IMR-90 (cell line): ENCODE results near the gene BRD4. TPM values are rescaled to one million over a fixed set of nuclear protein-coding genes. Genes with fewer than 3 reads are reported as not detected.

Experiments used
- ATAC-seq: fragments of 200-7000 bp; cut with Tn5 transposase; 2 replicates; pipeline ENCODE4 v1.9.1; 2020; ENCODE audit warnings: low read depth, mild to moderate bottlenecking, moderate library complexity
- BruUV-seq: library from RNA; stranded (reverse); fragments of 400-500 nt; replicated peaks from 2 replicates; lab custom pipeline; 2021; lab: Mats Ljungman, UMichigan
- CTCF ChIA-PET: fragments of 300-600 bp; formaldehyde crosslinking; extraction: SDS; loops from one replicate; lab custom pipeline; 2021; ENCODE audit warnings: antibody characterized with exemption; lab: Yijun Ruan, JAX
- POLR2A ChIA-PET: fragments of 300-600 bp; sonication (Branson Sonifier 250); formaldehyde crosslinking; loops from one replicate; lab custom pipeline; 2022; ENCODE audit warnings: antibody characterized with exemption; ENCODE audit not compliant: unreplicated experiment; lab: Charles Lee
- DNase-seq: peaks from one replicate; pipeline ENCODE4 v3.0.0; 2013
- H2AFZ ChIP-seq: replicated peaks from 2 replicates; pipeline ENCODE3; 2013; ENCODE audit warnings: low read length, mild to moderate bottlenecking; ENCODE audit not compliant: poor library complexity
- H2AK5ac ChIP-seq: 2 replicates; pipeline ENCODE4 v1.6.1; 2013; ENCODE audit warnings: low read depth, low read length, inconsistent platforms
- H2AK9ac ChIP-seq: replicated peaks from 2 replicates; pipeline ENCODE3; 2013; ENCODE audit warnings: mild to moderate bottlenecking, low read depth, low read length, moderate library complexity; ENCODE audit not compliant: poor library complexity
- H2BK120ac ChIP-seq: 2 replicates; pipeline ENCODE4 v1.6.1; 2013; ENCODE audit warnings: low read depth, low read length, inconsistent platforms
- H2BK15ac ChIP-seq: 3 replicates; pipeline ENCODE4 v1.6.1; 2013; ENCODE audit warnings: low read depth, low read length, inconsistent platforms
- H2BK20ac ChIP-seq: 2 replicates; pipeline ENCODE4 v1.6.1; 2013; ENCODE audit warnings: low read depth, mild to moderate bottlenecking, inconsistent platforms, low read length, moderate library complexity
- H2BK5ac ChIP-seq: 2 replicates; pipeline ENCODE4 v1.6.1; 2013; ENCODE audit warnings: mild to moderate bottlenecking, low read depth, low read length, inconsistent platforms; ENCODE audit not compliant: poor library complexity, severe bottlenecking
- H3K14ac ChIP-seq: replicated peaks from 2 replicates; pipeline ENCODE4 v1.6.1; 2013; ENCODE audit warnings: low read depth, low read length, inconsistent platforms
- H3K18ac ChIP-seq: 2 replicates; pipeline ENCODE4 v1.6.1; 2013; ENCODE audit warnings: low read depth, low read length, control low read depth
- H3K23ac ChIP-seq: 2 replicates; pipeline ENCODE4 v1.6.1; 2013; ENCODE audit warnings: low read depth, low read length, inconsistent platforms
- H3K27ac ChIP-seq: 2 replicates; pipeline ENCODE4 v1.5.1; 2013; ENCODE audit warnings: mild to moderate bottlenecking, control low read depth, low read length; ENCODE audit not compliant: insufficient read depth
- H3K27me3 ChIP-seq: 2 replicates; pipeline ENCODE4 v1.6.1; 2013; ENCODE audit warnings: low read length; ENCODE audit not compliant: control insufficient read depth, insufficient read depth
- H3K36me3 ChIP-seq: 2 replicates; pipeline ENCODE4 v1.6.1; 2013; ENCODE audit warnings: low read length, mixed read lengths; ENCODE audit not compliant: control insufficient read depth, insufficient read depth
- H3K4ac ChIP-seq: 2 replicates; pipeline ENCODE4 v1.6.1; 2013; ENCODE audit warnings: low read depth, low read length, inconsistent platforms
- H3K4me1 ChIP-seq: 2 replicates; pipeline ENCODE4 v1.6.1; 2013; ENCODE audit warnings: low read length, mixed read lengths; ENCODE audit not compliant: control insufficient read depth, insufficient read depth
- H3K4me2 ChIP-seq: 2 replicates; pipeline ENCODE4 v1.6.1; 2013; ENCODE audit warnings: low read depth, mild to moderate bottlenecking, control low read depth, low read length, moderate library complexity
- H3K4me3 ChIP-seq: 2 replicates; pipeline ENCODE4 v1.5.1; 2013; ENCODE audit warnings: low read depth, mild to moderate bottlenecking, control low read depth, low read length, moderate library complexity; ENCODE audit not compliant: insufficient read depth
- H3K56ac ChIP-seq: 2 replicates; pipeline ENCODE4 v1.6.1; 2013; ENCODE audit warnings: low read length, inconsistent platforms; ENCODE audit not compliant: insufficient read depth; ENCODE audit errors: extremely low read depth
- H3K79me1 ChIP-seq, 2 experiments: 2 replicates each; pipeline ENCODE4 v1.6.1; 2013; ENCODE audit warnings: low read length in 2 of 2, inconsistent platforms in 1 of 2, low read depth in 1 of 2
- H3K9ac ChIP-seq: 2 replicates; pipeline ENCODE4 v1.6.1; 2013; ENCODE audit warnings: low read depth, low read length, control low read depth
- H3K9me1 ChIP-seq: 2 replicates; pipeline ENCODE4 v1.6.1; 2013; ENCODE audit warnings: low read length, inconsistent platforms; ENCODE audit not compliant: insufficient read depth
- H3K9me3 ChIP-seq: 2 replicates; pipeline ENCODE4 v1.6.1; 2013; ENCODE audit warnings: low read length; ENCODE audit not compliant: control insufficient read depth, insufficient read depth
- H4K20me1 ChIP-seq: 2 replicates; pipeline ENCODE4 v1.6.1; 2013; ENCODE audit warnings: low read length, inconsistent platforms; ENCODE audit not compliant: insufficient read depth
- H4K5ac ChIP-seq: 2 replicates; pipeline ENCODE4 v1.6.1; 2013; ENCODE audit warnings: mild to moderate bottlenecking, low read depth, low read length, control low read depth
- H4K8ac ChIP-seq, 2 experiments: 2 replicates each; pipeline ENCODE4 v1.6.1; 2013; ENCODE audit warnings: low read depth in 2 of 2, low read length in 2 of 2, control low read depth in 1 of 2, inconsistent platforms in 1 of 2
- H4K91ac ChIP-seq: 2 replicates; pipeline ENCODE4 v1.6.1; 2013; ENCODE audit warnings: low read depth, low read length, inconsistent platforms; ENCODE audit not compliant: insufficient read depth
- MXI1 ChIP-seq: IDR thresholded peaks from 2 replicates; pipeline ENCODE4 v1.6.1; 2012; ENCODE audit warnings: low read depth, mild to moderate bottlenecking, low read length, moderate library complexity, borderline replicate concordance
- WGBS, 2 experiments: methylation state at CpG; one replicate each; pipeline versions ENCODE4 v1.1.5 to v1.1.7; 2013; ENCODE audit warnings: missing lambda C conversion rate in 2 of 2; ENCODE audit not compliant: insufficient read length in 1 of 2; ENCODE audit errors: extremely low coverage in 2 of 2; 5-methylcytosine and 5-hydroxymethylcytosine counted together
- dilution Hi-C: fragments of 300-500 bp; cut with HindIII; formaldehyde crosslinking; loops from one replicate; pipeline ENCODE4 v1.14.3; 2018; ENCODE audit warnings: low sequenced_read_pairs; ENCODE audit not compliant: unreplicated experiment
- in situ Hi-C: fragments of 300-500 bp; cut with MboI; formaldehyde crosslinking; loops from 3 replicates; pipeline ENCODE4 v1.14.3; 2019; ENCODE audit warnings: low sequenced_read_pairs, inconsistent platforms, mixed read lengths
- intact Hi-C: fragments of 100-400 bp; cut with micrococcal nuclease; formaldehyde crosslinking; loops from 2 replicates; pipeline ENCODE4 v1.10.0; 2022
- polyA plus RNA-seq, 3 experiments: library from polyadenylated mRNA; depleted of rRNA; stranded (reverse); fragments of >200 nt; gene quantifications; 2 replicates each; pipeline ENCODE4 v1.2.3, GENCODE V29; 2012; ENCODE audit warnings: low replicate concordance in 1 of 3
- total RNA-seq: library from RNA; depleted of rRNA; stranded (reverse); fragments of >200 nt; gene quantifications from 2 replicates; pipeline ENCODE4 v1.2.3, GENCODE V29; 2012

The BRD4 gene
- total and polyA plus RNA-seq, 2 of the 4 experiments (the other 2 are of a cell fraction): 7.0 to 21.1 TPM

- no peaks in the 10 kb centered on the region for H3K27me3 ChIP-seq
- no peak overlapping the region for H4K91ac ChIP-seq
- H2AK5ac ChIP-seq: no peak overlapping the region; the same call in 1 of the 2 replicates
- H2BK20ac ChIP-seq: no peak overlapping the region
- BruUV-seq: no TSS peak
- no peak overlapping the region for H3K56ac ChIP-seq
- intact Hi-C loops (loop anchor here (5.0 kb wide), 1 partner anchor 56 kb away; no protein-coding TSS in a partner anchor), in situ Hi-C loops (no loop called here), dilution Hi-C loops (no loop called here)
- H3K36me3 ChIP-seq: peaks cover 15% of the 10 kb centered on the region
- peaks cover 11% of the 10 kb centered on the region for H3K9me1 ChIP-seq
- ChIA-PET POLR2A (no interaction called here), CTCF (no interaction called here)
- no peak overlapping the region for H3K14ac ChIP-seq
- no peak overlapping the region for H2BK120ac ChIP-seq
- H3K4ac ChIP-seq: no peak overlapping the region
- ATAC-seq (no peak), DNase-seq (no peak)
- H3K27ac ChIP-seq: no peak overlapping the region
- no peak overlapping the region for H3K4me2 ChIP-seq
- H4K8ac ChIP-seq: no peak overlapping the region
- H4K20me1 ChIP-seq: peaks cover 18% of the 10 kb centered on the region
- H4K5ac ChIP-seq: no peak overlapping the region
- H3K4me3 ChIP-seq: no peak overlapping the region
- H3K23ac ChIP-seq: no peak overlapping the region
- H2AK9ac ChIP-seq: no peak overlapping the region
- peaks cover 15% of the 10 kb centered on the region for H3K4me1 ChIP-seq
- peaks cover 18 to 49% of the 10 kb centered on the region in 2 experiments for H3K79me1 ChIP-seq
- H3K9me3 ChIP-seq: no peaks in the 10 kb centered on the region
- H3K18ac ChIP-seq: no peak overlapping the region
- 50% methylated on average over 1 of the region's 4 CpGs; no CpG with 5 or more reads in 1 of the 2 experiments for WGBS, 2 experiments
- no peak overlapping the region for H2BK5ac ChIP-seq
- no peak overlapping the region for H3K9ac ChIP-seq
- H2AFZ ChIP-seq: no peak overlapping the region
- H2BK15ac ChIP-seq: no peak overlapping the region
- TF ChIP-seq MXI1: no peak
These were observed 135.9 kb downstream of the BRD4 start for GRCh38 chr19:15196360-15197005.
